HG02870 (cell line): ENCODE results near the gene KCND2.
A peak's percentile ranks its signal among the peaks of the same experiment; 100 is the strongest.

Experiments
- ATAC-seq: cut with Tn5 transposase; IDR thresholded peaks from one replicate; pipeline ENCODE4 v1.9.1; 2021; ENCODE audit warnings: mild to moderate bottlenecking, moderate library complexity; ENCODE audit not compliant: unreplicated experiment

Gene KCND2

GRCh38 chr7:120307991-120308545, 35.1 kb downstream of the KCND2 start:
- no peak for ATAC-seq

- ATAC-seq = no peak
These were observed 38.2 kb downstream of the KCND2 start for GRCh38 chr7:120311028-120311788.

- no peak for ATAC-seq
These were observed 47.4 kb downstream of the KCND2 start for GRCh38 chr7:120320218-120320961.

GRCh38 chr7:120327054-120327453, 54.1 kb downstream of the KCND2 start:
- ATAC-seq = no peak

GRCh38 chr7:120332433-120332832, 59.5 kb downstream of the KCND2 start:
- no peak for ATAC-seq

GRCh38 chr7:120334475-120334874, 61.5 kb downstream of the KCND2 start:
- ATAC-seq = no peak

- ATAC-seq = no peak
These were observed 64.4 kb downstream of the KCND2 start for GRCh38 chr7:120337308-120337907.

GRCh38 chr7:120344276-120344675, 71.3 kb downstream of the KCND2 start:
- no peak for ATAC-seq

- no peak for ATAC-seq
These were observed 80.2 kb downstream of the KCND2 start for GRCh38 chr7:120353171-120353570.

- ATAC-seq = peak; percentile 98
These were observed 87.9 kb downstream of the KCND2 start for GRCh38 chr7:120360918-120361317.

GRCh38 chr7:120363414-120363813, 90.4 kb downstream of the KCND2 start:
- no peak for ATAC-seq

GRCh38 chr7:120370954-120371353, 98.0 kb downstream of the KCND2 start:
- ATAC-seq = no peak

GRCh38 chr7:120373174-120373573, 100.2 kb downstream of the KCND2 start:
- no peak for ATAC-seq

- peak; percentile 70 for ATAC-seq
These were observed 121.6 kb downstream of the KCND2 start for GRCh38 chr7:120394595-120394994.

GRCh38 chr7:120395526-120396019, 122.6 kb downstream of the KCND2 start:
- peak; percentile 70 for ATAC-seq

- no peak for ATAC-seq
These were observed 125.5 kb downstream of the KCND2 start for GRCh38 chr7:120398284-120399000.

- ATAC-seq = peak; percentile 37
These were observed 128.0 kb downstream of the KCND2 start for GRCh38 chr7:120400806-120401455.

GRCh38 chr7:120402079-120402767, 129.2 kb downstream of the KCND2 start:
- peak; percentile 52 for ATAC-seq

GRCh38 chr7:120402801-120403200, 129.8 kb downstream of the KCND2 start:
- no peak for ATAC-seq

- peak; percentile 65 for ATAC-seq
These were observed 131.1 kb downstream of the KCND2 start for GRCh38 chr7:120404042-120404441.
